Heart right ventricle (tissue), 16 donors: ENCODE data around the gene TOMM22. TPM values are rescaled to one million over a fixed set of nuclear protein-coding genes. Genes with fewer than 3 reads are reported as not detected.

Experiments
- ATAC-seq, 8 donors: fragments of 200-7000 bp; cut with Tn5 transposase; one replicate each; pipeline ENCODE4 v1.9.1; 2020; ENCODE audit warnings: mild to moderate bottlenecking in 8 of 8, moderate library complexity in 8 of 8, moderate number of reproducible peaks in 1 of 8
- DNase-seq, 2 donors: peaks; one replicate each; pipeline ENCODE4 v3.0.0-alpha.2; 2020
- H3K27ac ChIP-seq, 10 donors: fragments of 200-600 bp; sonication (generic) in 2 of 10; one replicate each; pipeline versions ENCODE4 v1.5.0 to v1.8.0; 2020 to 2022; ENCODE audit warnings: mild to moderate bottlenecking in 3 of 10
- H3K27me3 ChIP-seq, 7 donors: fragments of 200-600 bp; one replicate each; pipeline ENCODE4 v1.8.0; 2021 to 2022; ENCODE audit warnings: mild to moderate bottlenecking in 2 of 7
- H3K36me3 ChIP-seq, 9 donors: fragments of 200-600 bp; sonication (generic) in 1 of 9; one replicate each; pipeline versions ENCODE4 v1.5.0 to v1.8.0; 2020 to 2022; ENCODE audit warnings: mild to moderate bottlenecking in 2 of 9
- H3K4me1 ChIP-seq, 9 donors: fragments of 200-600 bp; sonication (generic) in 1 of 9; one replicate each; pipeline versions ENCODE4 v1.5.0 to v1.8.0; 2020 to 2022; ENCODE audit warnings: mild to moderate bottlenecking in 4 of 9
- H3K4me3 ChIP-seq, 10 donors: fragments of 200-600 bp; sonication (generic) in 2 of 10; one replicate each; pipeline versions ENCODE4 v1.5.0 to v1.8.0; 2020 to 2022; ENCODE audit warnings: mild to moderate bottlenecking in 7 of 10, moderate library complexity in 2 of 10
- H3K9me3 ChIP-seq, 11 donors: fragments of 200-600 bp in 10 of 11; sonication (generic) in 2 of 11; one replicate each; pipeline versions ENCODE4 v1.5.0 to v1.8.0; 2013 to 2022; ENCODE audit warnings: mild to moderate bottlenecking in 2 of 11, control low read depth in 1 of 11, moderate library complexity in 1 of 11
- WGBS, 2 donors: extraction: QIAGEN DNeasy Blood & Tissue Kit; methylation state at CpG; one replicate each; pipeline ENCODE4 v1.1.7; 2013; ENCODE audit warnings: inconsistent platforms in 1 of 2; 5-methylcytosine and 5-hydroxymethylcytosine counted together
- intact Hi-C, 10 donors: fragments of 100-400 bp; cut with DNase I; formaldehyde crosslinking; loops; one replicate each; pipeline versions ENCODE4 v1.11.1 to v1.14.2; 2022
- polyA plus RNA-seq, 2 donors: library from polyadenylated mRNA; stranded (reverse); fragments of 200-250 nt; gene quantifications; one replicate each; pipeline ENCODE4 v1.2.3, GENCODE V29; 2013
- total RNA-seq, 10 donors: library from RNA; stranded (reverse); fragmentation: NEBNext Ultra II Directional in 3 of 10; extraction: Animal tissue kit (Norgen Biotek cat#: 25700) in 3 of 10; gene quantifications; one replicate each; pipeline versions ENCODE4 v1.2.1 to v1.2.4, GENCODE V29; 2021 to 2023
- TF ChIP-seq, protein P1 (sequence below), 9 donors: fragments of 200-600 bp; sonication (generic) in 2 of 9; IDR thresholded peaks; one replicate each; pipeline versions ENCODE4 v1.5.0 to v1.8.0; 2021 to 2022; ENCODE audit warnings: antibody characterized with exemption in 9 of 9, mild to moderate bottlenecking in 5 of 9, moderate library complexity in 1 of 9
- donor health status: Arrhythmogenic right ventricular cardiomyopathy.
- donor health status: ischemic (EF 13 %, LVEDD 7.1; RV severe dilation, severe dysfunction).
- donor health status: healthy with polysubstance abuse.
- donor health status: DM: no; HTN: yes; CAD: no.
- donor health status: DM: no; HTN: no; CAD: no.
- donor health status: ischemic (EF 25% LVEDD 6.9; RV normal size, moderate dysfunction).
- donor health status: ischemic (EF 25% LVEDD 5.7; RV mildly dilated, moderate dysfunction).
- donor health status: healthy.
- donor health status: DM: yes; HTN: yes; CAD: no.
- donor health status: Ischemic cardiomyopathy.
- donor health status: ischemic (EF 35%, LVEDD 5.7; RV mildly dilated, moderate dysfunction).
- donor health status: nonischemic (EF 11% LVEDD 7.7; RV severe dilation, severe dysfunction).
- donor health status: DM: yes; HTN: yes; CAD: no.
- donor health status: PGD.
- donor health status: ischemic (EF 29% LVEDD 5.4; RV normal size, mild dysfunction).
- donor health status: nonischemic (EF 23%, LVEDD 6.1; RV moderate dilation, normal function).

The TOMM22 gene
- total and polyA plus RNA-seq, 12 donors: 23.0 to 86.2 (median 70.5) TPM

DNA sequence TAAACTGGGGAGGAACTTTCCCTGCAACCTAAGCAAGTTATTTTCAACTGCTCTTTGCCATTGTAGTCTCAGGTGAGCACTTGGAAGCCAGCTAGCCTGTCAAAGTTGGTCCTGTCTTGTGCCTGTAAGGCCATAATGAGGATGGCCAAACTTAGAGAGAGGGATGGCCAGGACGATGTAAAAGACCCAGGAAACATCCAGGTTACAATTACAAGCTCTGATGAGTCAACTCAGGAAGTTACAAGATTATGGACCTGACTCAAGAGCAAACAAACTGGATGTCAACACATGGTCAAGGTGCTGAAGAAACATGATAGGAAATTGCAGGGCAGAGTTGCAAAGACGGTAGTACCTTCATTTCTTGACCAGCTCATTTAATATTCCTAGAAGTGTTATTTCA lies 25.6 kb downstream of the TOMM22 start:
- intact Hi-C loops: loop anchor here in 4 of 10 donors (1.0 to 10.0 kb wide), 4 partner anchors 45 to 203 kb away; partner anchors contain the start of genes SUN2 (in 2 of the 4) and DDX17 (in 1 of the 4)
- ATAC-seq (no peak), DNase-seq (no peak)
- peak overlapping the region in 5 of 10 donors; percentile 95 to 98 (median 97) for H3K27ac ChIP-seq
- TF ChIP-seq, protein P1, sequence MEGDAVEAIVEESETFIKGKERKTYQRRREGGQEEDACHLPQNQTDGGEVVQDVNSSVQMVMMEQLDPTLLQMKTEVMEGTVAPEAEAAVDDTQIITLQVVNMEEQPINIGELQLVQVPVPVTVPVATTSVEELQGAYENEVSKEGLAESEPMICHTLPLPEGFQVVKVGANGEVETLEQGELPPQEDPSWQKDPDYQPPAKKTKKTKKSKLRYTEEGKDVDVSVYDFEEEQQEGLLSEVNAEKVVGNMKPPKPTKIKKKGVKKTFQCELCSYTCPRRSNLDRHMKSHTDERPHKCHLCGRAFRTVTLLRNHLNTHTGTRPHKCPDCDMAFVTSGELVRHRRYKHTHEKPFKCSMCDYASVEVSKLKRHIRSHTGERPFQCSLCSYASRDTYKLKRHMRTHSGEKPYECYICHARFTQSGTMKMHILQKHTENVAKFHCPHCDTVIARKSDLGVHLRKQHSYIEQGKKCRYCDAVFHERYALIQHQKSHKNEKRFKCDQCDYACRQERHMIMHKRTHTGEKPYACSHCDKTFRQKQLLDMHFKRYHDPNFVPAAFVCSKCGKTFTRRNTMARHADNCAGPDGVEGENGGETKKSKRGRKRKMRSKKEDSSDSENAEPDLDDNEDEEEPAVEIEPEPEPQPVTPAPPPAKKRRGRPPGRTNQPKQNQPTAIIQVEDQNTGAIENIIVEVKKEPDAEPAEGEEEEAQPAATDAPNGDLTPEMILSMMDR (IDR thresholded peaks at IDR 0.05): no peak
- H3K9me3 ChIP-seq: no peaks in the 10 kb centered on the region
- peaks cover 8 to 57% (median 49%) of the 10 kb centered on the region in 9 donors for H3K4me1 ChIP-seq
- 40 to 67% methylated on average over 2 of the region's 2 CpGs for WGBS, 2 donors
- peak overlapping the region in 9 of 10 donors; percentile 74 to 98 (median 94) for H3K4me3 ChIP-seq
- no peaks in the 10 kb centered on the region for H3K27me3 ChIP-seq
- H3K36me3 ChIP-seq: peaks cover 0 to 34% (median 7%) of the 10 kb centered on the region in 9 donors

DNA sequence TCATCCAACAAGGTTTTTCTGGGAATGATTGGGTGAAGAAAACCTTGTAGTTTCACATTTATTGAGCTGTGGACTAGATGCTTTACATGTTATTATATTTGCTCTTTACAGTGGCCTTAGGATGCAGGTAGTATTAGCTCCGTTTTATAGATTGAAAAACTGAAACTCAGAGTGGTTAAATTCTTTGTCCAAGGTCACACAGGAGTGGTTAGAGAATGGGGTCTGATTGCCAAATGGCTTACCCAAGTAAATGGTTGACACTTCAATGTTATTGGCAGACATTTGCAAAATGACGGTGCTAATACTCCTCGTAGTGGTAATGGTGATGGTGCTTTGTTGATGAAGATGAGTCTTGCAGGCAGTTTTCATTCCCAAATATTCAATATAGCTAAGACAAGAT lies 26.2 kb downstream of the TOMM22 start:
- Histone ChIP-seq H3K4me3 (peak overlapping the region in 1 of 10 donors; percentile 94), H3K27me3 (no peaks in the 10 kb centered on the region), H3K9me3 (no peaks in the 10 kb centered on the region), H3K4me1 (peaks cover 8 to 64% (median 56%) of the 10 kb centered on the region in 9 donors), H3K27ac (peak overlapping the region in 1 of 10 donors; percentile 98), H3K36me3 (peaks cover 0 to 38% (median 7%) of the 10 kb centered on the region in 9 donors)
- TF ChIP-seq, protein P1 (IDR thresholded peaks at IDR 0.05): no peak
- no peak for DNase-seq
- intact Hi-C loops: loop anchor here in 4 of 10 donors (1.0 to 10.0 kb wide), 4 partner anchors 44 to 203 kb away; partner anchors contain the start of genes SUN2 (in 2 of the 4) and DDX17 (in 1 of the 4)
- WGBS, 2 donors: 91 to 94% methylated on average over 3 of the region's 3 CpGs
- no peak for ATAC-seq

DNA sequence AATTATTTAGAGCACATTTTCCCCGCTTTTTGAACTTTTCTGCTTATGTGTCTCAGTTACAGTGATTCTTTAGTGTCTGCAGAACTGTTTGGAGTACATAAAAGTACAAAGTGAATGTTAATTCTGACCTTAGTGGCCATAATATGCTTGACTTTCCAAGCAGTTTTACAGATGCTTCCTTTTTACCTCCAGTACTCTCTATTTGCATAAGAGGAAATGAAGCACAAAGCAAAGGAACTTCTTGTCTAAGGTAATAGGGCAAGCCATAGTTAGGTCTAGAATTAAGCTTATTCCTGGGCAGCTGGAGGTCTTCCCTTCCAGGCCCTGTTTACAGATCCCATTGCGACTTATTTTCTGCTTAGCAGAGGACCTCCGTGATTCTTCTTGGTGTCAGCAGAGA lies 27.5 kb downstream of the TOMM22 start:
- Histone ChIP-seq H3K27me3 (no peaks in the 10 kb centered on the region), H3K4me3 (no peak overlapping the region), H3K9me3 (no peaks in the 10 kb centered on the region), H3K36me3 (peaks cover 0 to 39% (median 7%) of the 10 kb centered on the region in 9 donors), H3K4me1 (peaks cover 10 to 76% (median 68%) of the 10 kb centered on the region in 9 donors), H3K27ac (peak overlapping the region in 4 of 10 donors; percentile 9 to 38 (median 28))
- intact Hi-C loops: loop anchor here in 3 of 10 donors (5.0 to 10.0 kb wide), 3 partner anchors 43 to 205 kb away; partner anchors contain the start of genes DDX17 (in 1 of the 3) and SUN2 (in 1 of the 3)
- DNase-seq: no peak
- TF ChIP-seq, protein P1 (IDR thresholded peaks at IDR 0.05): no peak
- 64 to 74% methylated on average over 3 of the region's 3 CpGs for WGBS, 2 donors
- no peak for ATAC-seq

DNA sequence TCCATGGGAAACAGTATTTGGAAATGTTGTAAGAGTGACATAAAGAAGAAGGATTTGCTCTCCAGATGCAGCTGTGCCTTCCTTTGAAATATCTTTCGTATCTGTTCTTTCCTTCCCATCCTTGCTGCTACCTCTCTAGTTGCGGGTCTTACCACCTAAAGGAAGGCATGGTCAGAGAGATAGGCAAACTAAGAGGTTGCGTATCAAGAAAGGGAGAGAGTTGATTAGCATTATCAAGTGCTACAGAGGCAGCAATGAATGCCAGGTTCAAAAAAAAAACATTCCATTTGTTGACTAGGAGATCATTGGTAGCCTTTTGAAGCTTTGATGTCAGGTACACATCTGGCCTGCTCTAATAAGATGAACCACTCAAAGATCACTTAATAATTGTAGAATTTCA lies 28.6 kb downstream of the TOMM22 start:
- no peak for ATAC-seq
- Histone ChIP-seq H3K27ac (peak overlapping the region in 1 of 10 donors; percentile 38), H3K4me3 (no peak overlapping the region), H3K4me1 (peaks cover 6 to 78% (median 70%) of the 10 kb centered on the region in 9 donors), H3K27me3 (no peaks in the 10 kb centered on the region), H3K9me3 (no peaks in the 10 kb centered on the region), H3K36me3 (peaks cover 0 to 45% (median 7%) of the 10 kb centered on the region in 9 donors)
- WGBS, 2 donors: 85 to 90% methylated on average over 3 of the region's 3 CpGs
- intact Hi-C loops: no loop called here
- DNase-seq: no peak
- TF ChIP-seq, protein P1 (IDR thresholded peaks at IDR 0.05): no peak
